Measurements from ENCODE around the gene SLC25A51.

DNA sequence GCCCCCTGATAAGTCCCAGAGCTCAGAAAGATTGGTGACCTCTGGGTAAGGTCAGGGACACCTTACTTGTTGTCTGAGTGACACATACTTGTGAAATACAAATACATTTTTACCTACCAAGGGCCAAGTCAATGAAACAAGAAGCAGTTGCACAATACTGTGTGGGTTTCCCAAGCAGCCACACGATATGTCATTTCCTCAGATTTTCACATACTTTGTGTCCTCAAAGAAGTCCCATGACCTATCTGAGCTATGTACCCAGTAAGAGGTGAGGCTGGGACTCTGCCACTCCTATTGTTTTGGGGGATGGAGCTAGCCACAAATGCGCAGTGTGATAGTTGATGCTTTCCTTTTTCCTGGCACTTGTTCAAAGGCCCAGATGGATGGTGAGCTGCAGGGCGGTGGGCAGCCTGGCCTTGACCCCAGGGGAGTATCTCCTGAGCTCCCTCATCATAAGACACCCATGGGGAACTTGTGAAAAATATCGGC is 4.8 kb upstream of the SLC25A51 start:
- TF ChIP-seq, protein P1, sequence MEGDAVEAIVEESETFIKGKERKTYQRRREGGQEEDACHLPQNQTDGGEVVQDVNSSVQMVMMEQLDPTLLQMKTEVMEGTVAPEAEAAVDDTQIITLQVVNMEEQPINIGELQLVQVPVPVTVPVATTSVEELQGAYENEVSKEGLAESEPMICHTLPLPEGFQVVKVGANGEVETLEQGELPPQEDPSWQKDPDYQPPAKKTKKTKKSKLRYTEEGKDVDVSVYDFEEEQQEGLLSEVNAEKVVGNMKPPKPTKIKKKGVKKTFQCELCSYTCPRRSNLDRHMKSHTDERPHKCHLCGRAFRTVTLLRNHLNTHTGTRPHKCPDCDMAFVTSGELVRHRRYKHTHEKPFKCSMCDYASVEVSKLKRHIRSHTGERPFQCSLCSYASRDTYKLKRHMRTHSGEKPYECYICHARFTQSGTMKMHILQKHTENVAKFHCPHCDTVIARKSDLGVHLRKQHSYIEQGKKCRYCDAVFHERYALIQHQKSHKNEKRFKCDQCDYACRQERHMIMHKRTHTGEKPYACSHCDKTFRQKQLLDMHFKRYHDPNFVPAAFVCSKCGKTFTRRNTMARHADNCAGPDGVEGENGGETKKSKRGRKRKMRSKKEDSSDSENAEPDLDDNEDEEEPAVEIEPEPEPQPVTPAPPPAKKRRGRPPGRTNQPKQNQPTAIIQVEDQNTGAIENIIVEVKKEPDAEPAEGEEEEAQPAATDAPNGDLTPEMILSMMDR (IDR thresholded peaks at IDR 0.05) = no peak
- TF ChIP-seq POLR2A (IDR thresholded peaks at IDR 0.05; ENCODE audit: low read depth) = no peak
- TF ChIP-seq POLR2AphosphoS5 (IDR thresholded peaks at IDR 0.05) = no peak
